A549 (cell line): Measurements from ENCODE around the gene RAD18. TPM values are rescaled to one million over a fixed set of nuclear protein-coding genes. Genes with fewer than 3 reads are reported as not detected.

Source experiments
- ATAC-seq, 2 experiments: fragments of 200-7000 bp in 1 of 2; fragments of >200 bp in 1 of 2; cut with Nextera tagmentation in 1 of 2; cut with Tn5 transposase in 1 of 2; 3 replicates each; pipeline versions ENCODE4 v1.8.0 to v1.9.1; 2018 to 2020; ENCODE audit warnings: mild to moderate bottlenecking in 1 of 2, moderate library complexity in 1 of 2
- CTCF ChIA-PET: fragments of 300-600 bp; sonication (Branson Sonifier 250); formaldehyde crosslinking; extraction: SDS; loops from one replicate; lab custom pipeline; 2021; ENCODE audit warnings: antibody characterized with exemption, inconsistent platforms; lab: Yijun Ruan, JAX
- POLR2A ChIA-PET: fragments of 350-600 bp; formaldehyde crosslinking; extraction: SDS; loops from one replicate; lab custom pipeline; 2021; ENCODE audit warnings: antibody characterized with exemption, inconsistent platforms; lab: Yijun Ruan, JAX
- DNase-seq, 2 experiments: peaks; one replicate each; pipeline versions ENCODE4 v3.0.0 to v3.0.0-alpha.2; 2011 to 2016; ENCODE audit warnings: low read depth in 1 of 2, low spot score in 1 of 2
- FAIRE-seq: peaks from 2 replicates; lab custom pipeline; 2011; peaks lifted over from hg19 to GRCh38; lab: Jason Lieb, UNC
- H3K27ac ChIP-seq, 2 experiments: fragments of >200 bp; sonication (Bioruptor Twin); formaldehyde crosslinking; 3 replicates each; pipeline ENCODE4 v1.5.1; 2016 to 2017
- H3K4me1 ChIP-seq: fragments of >200 bp; sonication (Bioruptor Twin); formaldehyde crosslinking; 3 replicates; pipeline ENCODE4 v1.6.1; 2016
- H3K4me2 ChIP-seq: fragments of >200 bp; sonication (Bioruptor Twin); formaldehyde crosslinking; 3 replicates; pipeline ENCODE4 v1.6.1; 2016
- H3K4me3 ChIP-seq: fragments of >200 bp; sonication (Bioruptor Twin); formaldehyde crosslinking; 3 replicates; pipeline ENCODE4 v1.5.1; 2016
- H3K9me3 ChIP-seq: fragments of >200 bp; sonication (Bioruptor Twin); formaldehyde crosslinking; 3 replicates; pipeline ENCODE4 v1.6.1; 2016
- BCL3 ChIP-seq: fragments of >200 bp; sonication (Bioruptor Twin); formaldehyde crosslinking; IDR thresholded peaks from 3 replicates; pipeline ENCODE4 v1.6.1; 2016
- CBX2 ChIP-seq: fragments of 200-600 bp; sonication (generic); IDR thresholded peaks from 2 replicates; pipeline ENCODE4 v1.6.1; 2016; ENCODE audit warnings: low read depth, mild to moderate bottlenecking, borderline replicate concordance
- EHF ChIP-seq: fragments of 250-450 bp; sonication (Bioruptor Pico); IDR thresholded peaks from 2 replicates; pipeline ENCODE4 v1.5.0; 2020; ENCODE audit warnings: mild to moderate bottlenecking
- FOSB ChIP-seq: fragments of 250-450 bp; sonication (Bioruptor Pico); IDR thresholded peaks from 2 replicates; pipeline ENCODE4 v1.5.0; 2020; ENCODE audit warnings: mild to moderate bottlenecking, moderate library complexity
- HOXA7 ChIP-seq: fragments of 250-450 bp; sonication (Bioruptor Pico); IDR thresholded peaks from 2 replicates; pipeline ENCODE4 v1.5.0; 2020; ENCODE audit warnings: mild to moderate bottlenecking, moderate library complexity
- HOXB13 ChIP-seq: fragments of 250-450 bp; sonication (Bioruptor Pico); IDR thresholded peaks from 2 replicates; pipeline ENCODE4 v1.5.0; 2020; ENCODE audit warnings: low read depth, mild to moderate bottlenecking, moderate library complexity
- HOXB5 ChIP-seq: fragments of 250-450 bp; sonication (Bioruptor Pico); IDR thresholded peaks from 2 replicates; pipeline ENCODE4 v1.5.0; 2020; ENCODE audit warnings: mild to moderate bottlenecking, moderate library complexity
- JUN ChIP-seq, 2 experiments: fragments of >200 bp; sonication (Bioruptor Twin); formaldehyde crosslinking; IDR thresholded peaks; 2 replicates in 1 of 2; 3 replicates in 1 of 2; pipeline ENCODE4 v1.6.1; 2016 to 2017
- JUNB ChIP-seq: fragments of >200 bp; sonication (Bioruptor Twin); formaldehyde crosslinking; IDR thresholded peaks from 2 replicates; pipeline ENCODE4 v1.6.1; 2016
- KDM5A ChIP-seq: fragments of 200-600 bp; sonication (generic); IDR thresholded peaks from 2 replicates; pipeline ENCODE4 v1.6.1; 2016; ENCODE audit warnings: antibody characterized with exemption, mild to moderate bottlenecking
- MAFK ChIP-seq: fragments of 450-650 bp; IDR thresholded peaks from 2 replicates; pipeline ENCODE4 v1.6.1; 2014; ENCODE audit not compliant: partially characterized antibody
- MAZ ChIP-seq: fragments of 150-350 bp; IDR thresholded peaks from 2 replicates; pipeline ENCODE4 v1.6.1; 2014; ENCODE audit warnings: antibody characterized with exemption, low read depth, low read length, borderline replicate concordance
- NFE2L2 ChIP-seq: fragments of 150-350 bp; conservative IDR thresholded peaks from 2 replicates; pipeline ENCODE4 v1.6.1; 2014; ENCODE audit warnings: low read length
- PHF8 ChIP-seq: fragments of 200-600 bp; sonication (generic); IDR thresholded peaks from 2 replicates; pipeline ENCODE4 v1.6.1; 2016; ENCODE audit warnings: low read depth, mild to moderate bottlenecking, antibody characterized with exemption, moderate library complexity, borderline replicate concordance
- POLR2AphosphoS2 ChIP-seq: conservative IDR thresholded peaks from 2 replicates; pipeline ENCODE4 v1.6.1; 2012; ENCODE audit warnings: low read length, improper control_type of control experiment, inconsistent platforms
- RAD21 ChIP-seq, 2 experiments: fragments of >200 bp in 1 of 2; sonication (Bioruptor Twin) in 1 of 2; formaldehyde crosslinking in 1 of 2; IDR thresholded peaks in 1 of 2; conservative IDR thresholded peaks in 1 of 2; 2 replicates in 1 of 2; 3 replicates in 1 of 2; pipeline ENCODE4 v1.6.1; 2012 to 2018; ENCODE audit warnings: inconsistent platforms in 1 of 2
- REST ChIP-seq: fragments of 200-600 bp; sonication (generic); IDR thresholded peaks from 2 replicates; pipeline ENCODE4 v1.6.1; 2016; ENCODE audit warnings: antibody characterized with exemption, mild to moderate bottlenecking, moderate library complexity
- RFX5 ChIP-seq: fragments of 450-650 bp; IDR thresholded peaks from 2 replicates; pipeline ENCODE4 v1.7.1; 2014; ENCODE audit warnings: antibody characterized with exemption, mild to moderate bottlenecking, moderate library complexity
- RNF2 ChIP-seq: fragments of 200-600 bp; sonication (generic); IDR thresholded peaks from 2 replicates; pipeline ENCODE4 v1.6.1; 2016; ENCODE audit warnings: low read depth, mild to moderate bottlenecking, antibody characterized with exemption, moderate library complexity, borderline replicate concordance
- SREBF2 ChIP-seq: fragments of 450-650 bp; IDR thresholded peaks from 2 replicates; pipeline ENCODE4 v1.6.1; 2014; ENCODE audit warnings: mild to moderate bottlenecking, moderate library complexity
- TFCP2L1 ChIP-seq: fragments of 250-450 bp; sonication (Bioruptor Pico); IDR thresholded peaks from 2 replicates; pipeline ENCODE4 v1.5.0; 2021; ENCODE audit warnings: mild to moderate bottlenecking
- TP53 ChIP-seq: fragments of 250-450 bp; sonication (Bioruptor Pico); IDR thresholded peaks from 2 replicates; pipeline ENCODE4 v1.5.0; 2021; ENCODE audit warnings: mild to moderate bottlenecking, moderate library complexity
- ZFP36 ChIP-seq: fragments of 450-650 bp; IDR thresholded peaks from 2 replicates; pipeline ENCODE4 v1.6.1; 2014; ENCODE audit warnings: borderline replicate concordance; ENCODE audit not compliant: partially characterized antibody
- ZNF302 ChIP-seq: fragments of 250-450 bp; sonication (Bioruptor Pico); IDR thresholded peaks from 2 replicates; pipeline ENCODE4 v1.9.0; 2021; ENCODE audit warnings: inconsistent platforms, mild to moderate bottlenecking, moderate library complexity
- WGBS: methylation state at CpG from one replicate; pipeline ENCODE4 v1.1.6; 2017; ENCODE audit errors: missing lambda C conversion rate; 5-methylcytosine and 5-hydroxymethylcytosine counted together
- polyA plus RNA-seq, 4 experiments: library from polyadenylated mRNA; depleted of rRNA in 3 of 4; stranded (reverse); fragments of >200 nt; fragmentation: RNase III in 1 of 4; extraction: RNeasy Plus Mini Kit Qiagen cat#74134 plus additional on column Dnase treatment in 1 of 4; gene quantifications; 2 replicates in 3 of 4; 3 replicates in 1 of 4; pipeline ENCODE4 v1.2.3, GENCODE V29; 2011 to 2017
- TF ChIP-seq, protein P1 (sequence below): fragments of 250-450 bp; sonication (Bioruptor Pico); IDR thresholded peaks from 2 replicates; pipeline ENCODE4 v1.5.0; 2020; ENCODE audit warnings: low read depth, mild to moderate bottlenecking, moderate library complexity

Gene RAD18
- polyA plus RNA-seq, 2 of the 4 experiments (the other 2 are of a cell fraction) = 11.8 to 23.2 TPM

GRCh38 chr3:8983026-8983425 is 19.8 kb upstream of the RAD18 start (continued):
- no peak for TF ChIP-seq ZNF302 (CRISPR knock-in tag)
- TF ChIP-seq NFE2L2 = no peak
- no peak for TF ChIP-seq HOXB5 (CRISPR knock-in tag)

DNA sequence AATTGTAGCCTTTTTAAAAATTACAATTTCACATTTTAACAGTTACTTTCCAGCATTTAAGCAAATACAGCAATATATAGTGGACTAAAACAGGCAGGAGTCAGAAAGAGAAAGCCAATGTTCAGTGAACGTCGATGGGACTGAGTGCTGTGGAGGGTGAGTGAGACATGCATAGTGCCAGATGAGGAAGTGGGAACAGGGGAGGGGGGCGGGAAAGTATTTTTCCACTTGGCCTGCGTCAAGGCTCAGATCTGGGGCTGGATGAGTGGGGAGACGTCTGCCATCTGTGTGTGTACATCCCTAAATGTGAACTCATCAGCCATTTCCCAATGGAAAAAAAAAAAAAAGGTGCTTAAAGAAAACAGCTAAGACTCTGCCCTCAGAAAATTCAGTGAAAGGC is 19.2 kb upstream of the RAD18 start:
- no peak for TF ChIP-seq HOXB13 (CRISPR knock-in tag)
- TF ChIP-seq RFX5 = no peak
- no peak for TF ChIP-seq FOSB (CRISPR knock-in tag)
- no peak for TF ChIP-seq TFCP2L1
- TF ChIP-seq HOXA7 = no peak
- TF ChIP-seq PHF8 = no peak
- no peak for TF ChIP-seq RNF2
- TF ChIP-seq RAD21 (conservative IDR thresholded peaks at IDR 0.05 in 1 of 2, IDR thresholded peaks at IDR 0.05 in 1 of 2) = no peak
- H3K27ac ChIP-seq = no peak overlapping the region
- DNase-seq (no peak), FAIRE-seq (no peak), ATAC-seq (no peak)
- H3K9me3 ChIP-seq = peaks cover 11% of the 10 kb centered on the region; the same call in 1 of the 3 replicates
- H3K4me3 ChIP-seq = no peak overlapping the region
- H3K4me1 ChIP-seq = no peaks in the 10 kb centered on the region
- H3K4me2 ChIP-seq = no peak overlapping the region
- ChIA-PET CTCF (interaction anchor here (1.0 kb wide), 1 partner anchor 10 kb away, joined by 4 read pairs; no protein-coding TSS in a partner anchor), POLR2A (no interaction called here)
- WGBS = 68% methylated on average over 5 of the region's 5 CpGs

GRCh38 chr3:8981700-8982099 is 18.4 kb upstream of the RAD18 start:
- Histone ChIP-seq H3K9me3 (peaks cover 11% of the 10 kb centered on the region; the same call in 1 of the 3 replicates), H3K4me2 (no peak overlapping the region), H3K4me1 (no peaks in the 10 kb centered on the region), H3K4me3 (no peak overlapping the region), H3K27ac (no peak overlapping the region)
- ATAC-seq (no peak), DNase-seq (no peak), FAIRE-seq (no peak)
- CTCF ChIA-PET = interaction anchor here (1.4 kb wide), 1 partner anchor 321 kb away, joined by 5 read pairs; no protein-coding TSS in a partner anchor
- POLR2A ChIA-PET = no interaction called here
- WGBS = 79% methylated on average over 9 of the region's 9 CpGs
- no peak for TF ChIP-seq PHF8
- TF ChIP-seq TP53 = no peak
- no peak for TF ChIP-seq SREBF2
- TF ChIP-seq CBX2 = no peak
- TF ChIP-seq ZFP36 = no peak
- no peak for TF ChIP-seq BCL3
- TF ChIP-seq MAFK = no peak
- TF ChIP-seq JUN (IDR thresholded peaks at IDR 0.05) = no peak
- TF ChIP-seq HOXB13 (CRISPR knock-in tag) = no peak
- TF ChIP-seq POLR2AphosphoS2 = no peak
- TF ChIP-seq JUNB = no peak
- TF ChIP-seq FOSB (CRISPR knock-in tag) = no peak

DNA sequence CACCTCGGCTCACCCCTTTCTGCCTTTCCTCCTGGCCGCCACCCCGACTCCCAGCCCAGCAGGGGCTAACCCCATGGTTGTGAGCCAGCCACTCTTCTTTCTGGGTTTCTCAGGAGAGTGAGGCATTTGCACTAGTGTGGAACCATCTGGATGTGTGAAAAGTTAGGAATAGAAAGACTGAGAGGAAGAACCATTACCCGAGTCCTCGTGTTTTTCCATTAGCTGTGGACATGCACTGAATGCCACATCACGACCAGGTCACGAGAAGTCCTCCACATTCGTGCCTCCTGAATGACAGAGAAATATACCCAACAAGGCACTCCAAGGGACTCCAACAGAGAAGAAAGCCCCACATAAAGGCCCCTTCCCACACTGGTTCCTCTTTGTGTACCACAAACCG is 18.0 kb upstream of the RAD18 start:
- WGBS = 75% methylated on average over 9 of the region's 9 CpGs
- Histone ChIP-seq H3K9me3 (peaks cover 11% of the 10 kb centered on the region; the same call in 1 of the 3 replicates), H3K27ac (no peak overlapping the region), H3K4me1 (no peaks in the 10 kb centered on the region), H3K4me2 (no peak overlapping the region), H3K4me3 (no peak overlapping the region)
- no peak; a peak in 2 of 6 replicates for ATAC-seq
- no peak for DNase-seq
- no peak for FAIRE-seq
- TF ChIP-seq REST (no peak), MAZ (no peak), EHF (CRISPR knock-in tag) (no peak), KDM5A (no peak)
- TF ChIP-seq, protein P1, sequence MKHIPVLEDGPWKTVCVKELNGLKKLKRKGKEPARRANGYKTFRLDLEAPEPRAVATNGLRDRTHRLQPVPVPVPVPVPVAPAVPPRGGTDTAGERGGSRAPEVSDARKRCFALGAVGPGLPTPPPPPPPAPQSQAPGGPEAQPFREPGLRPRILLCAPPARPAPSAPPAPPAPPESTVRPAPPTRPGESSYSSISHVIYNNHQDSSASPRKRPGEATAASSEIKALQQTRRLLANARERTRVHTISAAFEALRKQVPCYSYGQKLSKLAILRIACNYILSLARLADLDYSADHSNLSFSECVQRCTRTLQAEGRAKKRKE (CRISPR knock-in tag) = no peak
- CTCF ChIA-PET = interaction anchor here (1.1 to 2.9 kb wide), 3 partner anchors 8 to 321 kb away, joined by 3 to 20 read pairs (median 5); no protein-coding TSS in a partner anchor
- POLR2A ChIA-PET = no interaction called here
